HPDE6-E6E7 (cell line): Measurements from ENCODE around the gene NKAPL.
A peak's percentile ranks its signal among the peaks of the same experiment; 100 is the strongest.

Source experiments
- DNase-seq: peaks from one replicate; pipeline ENCODE4 v3.0.0; 2011; ENCODE audit warnings: missing footprints; ENCODE audit errors: extremely low spot score

Gene NKAPL

DNA sequence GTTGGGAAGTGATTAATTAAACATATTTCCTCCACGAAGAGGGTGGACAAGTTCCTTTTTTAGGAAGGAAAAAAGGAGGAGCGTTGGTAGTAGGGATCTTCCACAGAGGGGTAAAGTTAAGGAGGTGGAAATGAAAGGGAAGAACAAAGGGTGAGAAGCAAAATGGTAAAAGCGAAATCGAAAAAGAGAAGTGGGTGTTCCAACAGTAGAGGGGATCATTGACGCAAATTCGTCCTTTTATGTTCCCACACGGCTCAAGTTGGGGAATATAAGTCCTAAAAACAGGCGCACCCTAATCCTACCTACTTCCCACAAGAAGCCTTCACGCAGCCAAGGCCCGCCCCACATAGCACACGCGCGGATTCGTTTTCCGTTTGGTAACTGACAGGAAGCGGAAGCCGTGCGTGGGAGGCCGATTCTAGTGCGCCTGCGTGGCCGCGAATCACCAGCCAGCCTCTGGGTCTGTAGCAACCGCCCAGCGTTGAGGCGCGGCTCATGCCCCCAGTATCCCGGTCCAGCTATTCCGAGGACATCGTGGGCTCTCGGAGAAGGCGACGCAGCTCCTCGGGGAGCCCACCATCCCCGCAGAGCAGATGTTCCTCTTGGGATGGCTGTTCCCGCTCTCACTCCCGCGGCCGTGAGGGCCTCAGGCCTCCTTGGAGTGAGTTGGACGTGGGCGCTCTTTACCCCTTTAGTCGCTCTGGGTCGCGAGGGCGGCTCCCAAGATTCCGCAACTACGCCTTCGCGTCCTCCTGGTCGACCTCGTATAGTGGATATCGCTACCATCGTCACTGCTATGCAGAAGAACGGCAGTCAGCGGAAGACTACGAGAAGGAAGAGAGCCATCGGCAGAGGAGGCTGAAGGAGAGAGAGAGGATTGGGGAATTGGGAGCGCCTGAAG is at the start of gene NKAPL:
TSS of gene NKAPL (plus strand) at position 421 of the 901 bp plus-strand sequence. CDS start at position 496, 75 bp downstream.
- DNase-seq, result no peak

DNA sequence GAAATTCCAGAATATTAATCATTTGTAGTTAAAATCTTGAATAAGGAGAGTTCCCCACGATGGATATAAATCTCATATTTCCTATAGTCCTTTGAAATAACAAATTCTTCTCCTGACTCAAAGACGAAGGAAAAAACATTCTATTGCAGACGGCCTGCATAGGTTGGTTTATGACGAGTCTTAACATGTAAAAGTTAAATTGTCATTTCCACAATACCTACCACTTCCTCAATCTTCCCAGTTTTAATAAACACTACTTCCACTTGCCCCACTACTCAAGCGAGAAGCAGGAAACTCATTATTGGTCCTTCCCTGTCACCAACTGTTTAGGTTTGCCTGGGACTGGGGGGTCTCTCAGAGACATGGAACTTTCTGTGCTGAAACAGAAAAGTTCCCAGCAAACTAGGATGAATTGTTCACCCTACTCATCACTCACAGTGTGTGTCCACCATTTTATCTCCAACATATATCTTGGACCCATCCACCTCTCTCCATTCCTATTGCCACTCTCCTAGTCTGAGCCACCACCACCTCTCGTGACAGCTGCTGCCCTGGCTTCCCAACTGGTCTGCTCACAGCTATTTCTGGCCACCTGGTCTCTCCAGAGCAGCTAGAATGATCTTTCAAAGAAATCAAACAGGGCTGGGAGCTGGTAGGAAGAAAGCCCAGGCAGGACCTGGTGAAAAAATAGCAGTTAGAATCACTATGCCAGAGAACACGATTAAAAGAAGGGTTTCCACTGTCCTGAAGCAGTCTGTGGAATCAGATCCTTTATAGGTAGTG is 49.2 kb upstream of the NKAPL start:
- DNase-seq, result no peak

DNA sequence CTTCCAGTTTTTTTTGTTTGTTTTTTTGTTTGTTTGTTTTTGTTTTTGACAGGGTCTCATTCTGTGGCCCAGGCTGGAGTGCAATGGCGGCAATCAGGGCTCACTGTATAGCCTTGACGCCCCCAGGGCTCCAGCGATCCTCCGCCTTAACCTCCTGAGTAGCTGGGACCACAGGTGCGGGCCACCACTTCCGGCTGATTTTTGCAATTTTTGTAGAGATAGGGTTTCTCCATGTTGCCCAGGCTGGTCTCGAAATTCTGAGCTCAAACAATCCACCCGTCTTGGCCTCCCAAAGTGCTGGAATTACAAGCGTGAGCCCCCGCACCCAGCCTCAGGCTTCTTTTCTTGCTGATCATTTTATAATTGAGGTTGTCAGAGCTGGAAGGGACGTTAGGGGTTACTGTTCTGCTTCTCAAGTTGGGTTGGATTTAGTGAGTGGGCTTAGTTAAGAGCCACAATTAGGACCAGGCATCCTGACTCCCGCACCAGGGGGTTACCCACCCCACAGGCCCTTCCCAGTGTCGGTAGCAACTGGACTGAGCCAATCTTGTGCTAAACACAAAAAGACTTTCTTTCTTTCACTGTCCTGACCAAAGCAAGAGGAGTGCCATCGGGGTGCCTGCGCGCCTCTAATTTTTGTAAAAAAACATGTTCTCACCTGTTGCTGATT is 47.1 kb upstream of the NKAPL start:
- no peak for DNase-seq

DNA sequence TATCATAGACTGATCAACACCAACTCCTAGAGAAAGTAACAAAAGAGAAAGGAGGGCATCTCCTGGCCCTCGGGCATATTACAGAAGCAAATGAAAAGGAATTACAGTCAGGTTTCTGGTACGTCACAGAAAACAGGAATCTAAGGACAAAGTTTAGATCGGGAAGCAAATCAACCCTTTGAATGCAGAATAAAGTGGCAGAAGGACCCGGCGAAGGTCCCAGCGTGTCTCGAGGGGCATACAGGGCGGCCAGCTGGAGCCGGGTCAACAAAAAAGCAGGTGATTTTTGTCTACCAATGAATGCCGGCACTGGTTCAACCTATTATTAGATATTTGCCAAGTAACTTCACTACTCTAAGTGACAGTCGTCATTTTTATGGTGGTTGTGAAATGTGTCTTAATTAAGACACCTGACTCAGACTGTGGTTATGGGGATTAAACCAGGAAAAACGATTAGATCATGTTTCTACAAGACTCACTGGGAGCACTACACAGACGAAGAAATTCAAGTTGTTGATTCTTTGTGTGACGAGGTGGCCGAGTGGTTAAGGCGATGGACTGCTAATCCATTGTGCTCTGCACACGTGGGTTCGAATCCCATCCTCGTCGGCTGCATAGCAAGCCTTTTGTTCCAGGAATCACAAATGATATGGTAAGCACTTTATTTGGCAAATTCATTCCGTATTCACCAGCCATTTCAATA is 46.4 kb upstream of the NKAPL start:
- DNase-seq, result peak; percentile 71

DNA sequence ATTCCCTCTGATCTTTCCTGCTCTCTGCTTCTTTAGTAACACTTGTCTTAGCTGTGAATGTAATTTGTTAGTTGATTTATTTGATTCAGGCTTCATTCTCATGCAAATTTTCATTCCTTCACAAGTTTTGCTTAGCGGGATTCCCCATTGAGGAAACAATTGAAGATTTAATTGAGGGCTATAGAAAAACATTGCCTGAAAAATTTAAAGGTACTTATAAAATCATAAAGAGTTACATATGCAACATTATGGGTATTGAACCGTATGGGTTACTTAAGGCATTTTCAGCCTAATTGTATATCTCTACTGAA is 45.9 kb upstream of the NKAPL start:
- DNase-seq, result no peak

DNA sequence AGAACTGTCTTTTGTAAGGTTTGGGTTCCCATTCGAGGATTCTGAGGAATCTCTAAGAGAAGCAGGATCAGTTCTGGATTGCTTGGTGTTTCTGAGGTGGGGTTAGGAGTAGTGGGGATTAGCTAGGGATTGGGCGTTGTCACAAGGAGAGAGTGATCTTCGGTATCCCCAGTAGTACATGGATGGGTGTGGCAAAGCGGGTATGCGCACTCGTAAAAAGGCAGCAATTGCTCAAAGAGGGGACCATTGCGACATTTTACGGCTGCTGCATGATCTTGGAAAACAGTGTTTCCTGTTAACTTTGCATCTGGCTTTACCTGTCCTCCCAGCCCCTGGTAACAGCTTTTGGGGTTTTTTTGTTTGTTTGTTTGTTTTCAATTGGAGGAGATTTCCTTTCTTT is 43.7 kb upstream of the NKAPL start:
- no peak for DNase-seq

DNA sequence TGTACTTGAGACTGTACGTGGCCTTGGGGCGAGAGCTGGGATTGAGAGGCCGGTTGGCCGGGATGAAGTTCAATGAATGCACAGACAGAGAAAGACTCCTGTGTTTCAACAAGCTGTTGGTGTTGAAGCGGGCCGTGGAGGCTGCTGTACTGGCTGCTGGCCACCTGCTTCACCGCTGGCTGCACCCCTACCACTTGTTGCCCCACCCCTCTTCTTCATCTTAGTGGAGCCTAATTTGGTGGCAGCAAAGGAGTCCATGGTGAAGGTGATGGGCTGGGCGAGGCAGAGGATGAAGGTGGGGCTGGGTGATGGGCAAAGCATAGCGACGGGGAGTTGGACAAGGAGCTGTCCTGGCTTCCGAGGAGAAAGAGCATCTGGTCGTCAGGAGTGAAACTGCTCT is 41.2 kb upstream of the NKAPL start:
- DNase-seq, result no peak

DNA sequence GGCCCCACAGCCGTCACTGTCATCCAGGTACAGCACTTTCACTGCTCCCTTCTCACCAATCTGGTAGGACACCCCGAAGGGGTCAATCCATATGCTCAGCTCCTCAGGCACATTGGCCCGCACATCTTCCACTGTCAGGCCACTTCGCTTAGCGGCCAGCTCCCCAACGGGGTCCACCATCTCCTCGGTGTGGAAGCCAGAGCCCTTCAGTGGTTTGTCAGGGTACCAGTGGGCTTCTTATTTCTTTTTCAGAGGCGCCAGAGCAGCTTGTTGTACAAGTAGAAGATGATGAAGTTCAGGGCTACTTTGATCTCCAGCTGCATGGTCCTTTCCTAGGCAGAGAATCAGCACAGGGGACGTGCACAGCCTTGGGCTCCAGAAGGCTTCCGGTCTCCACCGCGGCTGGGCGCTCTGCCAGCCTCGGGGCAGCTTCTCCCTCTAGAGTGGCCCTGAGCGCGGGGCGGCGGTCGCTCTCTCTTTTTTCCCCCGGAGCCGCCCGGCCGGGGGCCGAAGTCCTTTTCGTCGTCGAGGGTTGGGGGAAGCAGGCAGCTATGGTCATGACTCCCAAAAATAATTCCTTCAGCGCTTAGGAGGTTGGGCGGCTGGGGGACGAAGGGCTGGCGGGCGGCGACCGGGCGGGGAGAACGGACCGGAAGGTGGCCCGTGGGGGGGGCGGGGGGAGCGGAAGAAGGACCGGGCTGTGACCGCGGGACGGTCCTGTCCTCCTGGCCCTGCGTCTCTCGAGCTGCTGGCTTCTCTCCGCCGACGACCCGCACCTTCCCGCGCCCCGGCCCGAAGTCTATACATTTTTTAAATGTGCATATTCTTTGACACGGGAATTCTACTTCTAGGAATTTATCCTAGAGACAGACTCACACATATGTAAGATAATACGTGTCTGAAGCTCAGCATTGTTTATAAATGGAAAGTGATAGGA is 40.5 kb upstream of the NKAPL start:
- DNase-seq, result peak; percentile 33

DNA sequence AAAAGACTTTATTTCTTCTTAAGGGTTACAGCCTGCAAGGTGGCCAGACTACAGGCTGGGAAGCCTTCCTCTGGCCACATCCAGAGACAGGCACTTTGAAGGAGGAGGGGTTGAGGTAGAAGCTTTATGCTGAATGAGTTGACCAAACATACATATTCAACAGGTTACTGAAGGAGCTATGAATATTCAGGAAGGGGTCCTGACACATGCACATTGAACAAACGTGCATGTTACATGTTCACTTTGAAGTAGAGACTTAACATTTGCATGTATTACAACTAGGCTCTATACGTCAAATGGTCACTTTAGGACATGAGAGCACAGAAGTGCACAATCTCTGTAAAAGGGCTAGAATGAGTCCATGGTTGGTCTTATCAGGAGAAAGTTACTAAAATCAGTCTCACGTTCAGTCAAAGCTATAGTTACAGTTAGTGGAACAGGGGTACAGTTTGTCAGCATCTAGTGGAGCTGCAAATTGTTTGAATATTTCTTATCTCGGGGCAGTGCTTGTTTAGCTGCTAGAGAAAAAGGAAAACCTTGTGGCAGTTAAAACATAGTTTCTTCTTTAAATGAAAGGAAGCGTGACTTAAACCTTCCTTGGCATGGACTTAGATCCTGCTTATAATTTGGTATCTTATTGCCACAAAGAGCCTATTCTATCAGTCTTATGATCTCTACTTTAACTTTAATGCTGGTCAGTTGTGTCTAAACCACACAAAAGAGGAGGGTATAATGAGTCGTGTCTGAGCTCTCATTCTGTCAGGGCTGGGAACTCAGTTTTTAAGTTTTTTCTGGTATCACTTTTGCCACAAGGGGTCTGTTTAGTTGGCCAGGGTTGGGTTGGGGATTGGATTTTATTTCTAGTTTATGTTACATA is 38.6 kb upstream of the NKAPL start:
- DNase-seq, result no peak

DNA sequence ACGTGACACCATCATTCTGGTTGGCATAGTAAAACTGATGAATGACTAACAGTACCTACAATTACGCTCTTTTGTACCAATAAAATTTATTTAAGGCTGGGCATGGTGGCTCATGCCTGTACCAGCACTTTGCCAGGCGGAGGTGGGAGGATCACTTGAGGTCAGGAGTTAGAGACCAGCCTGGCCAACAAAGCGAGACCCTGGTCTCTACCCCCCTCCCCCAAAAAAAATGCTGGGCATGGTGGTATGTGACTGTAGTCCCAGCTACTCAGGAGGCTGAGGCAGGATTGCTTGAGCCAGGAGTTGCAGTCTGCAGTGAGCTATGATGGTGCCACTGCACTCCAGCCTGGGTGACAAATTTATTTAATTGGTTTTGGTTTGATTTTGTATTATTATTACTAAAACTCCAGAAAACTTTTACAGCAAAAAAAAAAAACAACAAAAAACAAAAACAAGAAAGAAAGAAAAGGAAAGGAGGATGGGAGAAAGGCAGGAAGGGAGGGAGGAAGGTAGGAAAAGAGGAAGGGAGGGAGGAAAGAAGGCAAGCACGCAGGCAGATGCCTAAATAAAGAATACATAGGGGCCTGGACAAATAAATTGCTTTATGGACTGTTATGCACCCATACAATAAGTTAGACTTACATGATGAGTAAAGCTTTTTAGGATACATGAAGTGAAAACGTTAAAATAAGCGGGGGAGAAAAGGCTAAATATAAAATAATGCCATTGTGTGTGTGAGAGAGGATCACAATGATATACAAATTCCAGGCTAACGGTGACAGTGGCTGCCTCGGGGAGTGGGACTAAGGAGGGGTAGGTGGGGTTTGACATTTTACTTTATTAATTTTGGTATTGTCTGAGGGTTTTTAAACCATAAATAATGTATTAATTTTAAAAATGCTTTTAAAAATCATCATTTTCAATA is 34.7 kb upstream of the NKAPL start:
- no peak for DNase-seq

DNA sequence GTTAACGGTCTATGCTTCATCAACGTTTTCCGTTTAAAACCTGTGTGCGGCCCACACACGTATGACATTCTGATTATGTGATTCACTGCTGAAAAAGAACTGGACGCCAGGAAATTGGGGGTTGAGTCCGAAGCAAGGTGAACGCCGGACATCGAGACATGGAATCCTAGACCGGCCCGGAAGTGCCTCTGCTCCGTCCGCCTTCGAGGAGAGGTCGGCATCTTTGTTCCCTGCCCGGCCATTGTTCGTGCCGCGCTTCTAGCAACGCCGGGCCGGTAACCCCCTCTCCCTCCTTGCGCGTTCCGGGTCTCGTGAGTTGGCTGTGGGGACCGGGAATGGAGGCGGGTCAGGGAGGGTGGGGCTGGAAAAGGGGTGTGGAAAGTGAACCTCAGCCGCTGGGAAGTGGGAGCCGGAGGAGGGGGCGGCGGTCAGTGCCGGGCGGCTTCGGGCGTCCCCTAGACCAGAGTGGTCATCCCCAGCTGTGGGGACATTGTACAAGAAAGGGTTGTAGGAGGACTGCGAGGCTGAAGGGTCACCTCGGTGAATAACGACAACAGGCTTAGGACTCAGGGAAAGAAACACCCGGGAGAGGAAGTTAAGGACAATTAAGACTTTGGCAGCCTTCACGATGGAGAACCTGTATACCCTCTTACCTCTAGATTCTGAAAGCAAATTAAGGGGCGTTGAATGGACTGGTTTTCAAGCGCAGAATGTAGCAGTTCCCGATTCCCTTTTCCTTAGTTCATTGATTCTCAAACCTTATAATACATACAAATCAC is 33.9 kb upstream of the NKAPL start, which contains the start of gene ZSCAN9:
TSS of gene ZSCAN9 (plus strand) at position 220 of the 779 bp plus-strand sequence. CDS start 1,810 bp downstream, outside the sequence.
- DNase-seq, result peak; percentile 69

DNA sequence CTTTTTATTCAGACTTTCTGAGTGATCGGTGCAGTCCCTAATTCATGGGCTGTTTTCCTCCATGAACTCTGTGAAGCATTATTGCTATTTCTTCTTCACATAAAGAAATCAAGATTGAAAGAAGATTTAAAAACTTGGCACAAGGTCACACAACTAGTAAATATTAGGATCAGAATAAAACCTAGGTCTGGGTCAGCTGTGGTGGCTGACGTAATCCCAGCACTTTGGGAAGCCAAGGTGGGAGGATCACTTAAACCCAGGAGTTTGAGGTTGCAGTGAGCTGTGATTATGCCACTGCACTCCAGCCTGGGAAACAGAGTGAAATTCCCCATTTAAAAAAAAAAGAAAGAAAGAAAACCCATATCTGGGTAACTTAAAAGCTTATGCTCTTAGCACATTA is 32.6 kb upstream of the NKAPL start:
- DNase-seq, result no peak

DNA sequence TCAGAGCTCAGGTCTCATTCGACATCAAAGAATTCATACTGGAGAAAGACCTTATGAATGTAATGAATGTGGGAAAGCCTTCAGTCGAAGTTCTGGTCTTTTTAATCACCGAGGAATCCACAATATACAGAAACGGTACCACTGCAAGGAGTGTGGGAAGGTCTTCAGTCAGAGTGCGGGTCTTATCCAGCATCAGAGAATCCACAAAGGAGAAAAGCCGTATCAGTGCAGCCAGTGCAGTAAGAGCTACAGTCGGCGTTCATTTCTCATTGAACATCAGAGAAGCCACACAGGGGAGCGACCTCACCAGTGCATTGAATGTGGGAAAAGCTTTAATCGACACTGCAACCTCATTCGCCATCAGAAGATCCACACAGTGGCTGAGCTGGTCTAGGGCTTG is 26.3 kb upstream of the NKAPL start:
- no peak for DNase-seq

DNA sequence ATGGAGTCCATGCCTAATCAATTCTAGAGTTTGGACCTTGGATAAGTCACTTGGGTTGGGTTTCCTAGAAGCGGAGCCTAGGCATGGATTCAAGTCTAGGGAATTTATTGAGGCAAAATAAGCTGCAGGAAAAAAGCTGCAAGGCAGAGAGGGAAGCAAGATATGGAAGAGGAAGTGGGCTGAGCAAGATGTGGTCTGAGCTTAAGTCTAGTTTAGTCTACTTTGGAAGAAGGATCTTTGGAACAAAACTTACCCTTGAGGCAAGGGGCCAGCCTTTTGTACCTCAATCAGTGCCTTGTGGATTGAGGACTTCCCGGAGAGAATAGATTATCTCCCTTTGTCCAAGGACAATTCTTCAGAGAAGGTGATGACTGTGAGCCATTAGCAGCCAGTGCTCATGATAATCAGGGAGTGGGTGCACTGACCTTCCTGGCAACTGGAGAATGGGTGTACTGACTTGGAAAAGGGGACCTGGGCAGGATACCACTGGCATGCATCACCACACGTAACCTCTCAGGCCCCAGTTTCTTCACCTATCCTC is 23.1 kb upstream of the NKAPL start:
- no peak for DNase-seq

DNA sequence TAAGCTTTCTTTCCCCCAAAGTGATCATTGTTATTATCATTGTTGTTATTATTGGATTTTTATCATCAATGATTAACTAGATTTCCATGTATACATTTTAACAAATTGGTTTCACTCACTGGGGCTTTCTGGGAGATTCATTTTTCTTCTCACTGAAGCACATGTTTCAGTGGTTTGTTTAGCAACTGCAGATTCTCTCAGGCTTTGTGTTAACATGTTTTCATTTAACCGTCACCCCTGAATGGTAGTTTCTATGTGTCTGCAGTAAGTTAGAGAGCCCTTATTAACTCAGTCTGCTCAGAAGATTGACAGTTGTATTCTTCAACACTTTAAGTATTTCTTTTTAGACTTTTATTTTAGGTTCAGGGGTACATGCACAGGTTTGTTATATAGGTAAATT is 19.5 kb upstream of the NKAPL start:
- DNase-seq, result no peak

DNA sequence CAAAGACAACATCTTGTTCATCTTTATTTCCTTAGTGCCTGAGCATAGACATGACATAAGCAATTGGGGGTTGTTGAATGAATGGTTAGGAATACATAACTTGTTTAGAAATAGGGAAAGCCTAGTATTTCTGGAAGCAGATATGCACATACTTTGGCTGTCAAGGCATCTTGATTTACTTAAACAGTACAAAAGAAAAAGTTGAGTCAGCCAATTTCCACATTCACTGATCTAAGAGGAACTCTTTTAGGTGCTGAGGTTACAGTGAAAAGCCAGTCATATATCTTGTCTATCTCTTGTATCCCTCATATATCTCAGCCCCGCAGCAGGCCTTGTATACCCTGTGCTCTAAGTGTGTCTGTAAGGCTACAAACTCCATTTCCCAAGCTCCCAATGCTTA is 18.6 kb upstream of the NKAPL start:
- no peak for DNase-seq

DNA sequence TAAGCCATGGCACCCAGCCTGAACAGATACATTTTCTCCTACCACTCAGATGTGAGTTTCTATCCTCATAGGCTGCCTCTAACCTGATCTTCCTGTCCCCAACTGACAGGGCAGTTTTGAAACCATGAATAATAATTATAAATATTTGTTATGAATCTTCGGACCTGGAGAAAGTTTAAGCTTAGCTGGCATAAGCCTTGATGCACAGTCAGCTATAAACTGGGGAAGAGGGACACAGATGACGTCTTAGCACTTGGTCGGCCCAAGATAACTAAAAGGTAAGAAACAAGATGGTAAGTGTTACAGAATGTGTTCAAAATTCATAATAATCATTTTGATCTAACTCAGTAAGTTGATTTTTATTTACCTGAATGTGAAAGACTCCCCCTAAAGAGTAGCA is 15.2 kb upstream of the NKAPL start:
- no peak for DNase-seq
